GM21360 (cell line): Measurements from ENCODE around the gene CDH16.

Experiments
- ATAC-seq: cut with Tn5 transposase; IDR thresholded peaks from one replicate; pipeline ENCODE4 v1.9.1; 2021; ENCODE audit warnings: mild to moderate bottlenecking, moderate library complexity; ENCODE audit not compliant: unreplicated experiment

Gene CDH16

DNA sequence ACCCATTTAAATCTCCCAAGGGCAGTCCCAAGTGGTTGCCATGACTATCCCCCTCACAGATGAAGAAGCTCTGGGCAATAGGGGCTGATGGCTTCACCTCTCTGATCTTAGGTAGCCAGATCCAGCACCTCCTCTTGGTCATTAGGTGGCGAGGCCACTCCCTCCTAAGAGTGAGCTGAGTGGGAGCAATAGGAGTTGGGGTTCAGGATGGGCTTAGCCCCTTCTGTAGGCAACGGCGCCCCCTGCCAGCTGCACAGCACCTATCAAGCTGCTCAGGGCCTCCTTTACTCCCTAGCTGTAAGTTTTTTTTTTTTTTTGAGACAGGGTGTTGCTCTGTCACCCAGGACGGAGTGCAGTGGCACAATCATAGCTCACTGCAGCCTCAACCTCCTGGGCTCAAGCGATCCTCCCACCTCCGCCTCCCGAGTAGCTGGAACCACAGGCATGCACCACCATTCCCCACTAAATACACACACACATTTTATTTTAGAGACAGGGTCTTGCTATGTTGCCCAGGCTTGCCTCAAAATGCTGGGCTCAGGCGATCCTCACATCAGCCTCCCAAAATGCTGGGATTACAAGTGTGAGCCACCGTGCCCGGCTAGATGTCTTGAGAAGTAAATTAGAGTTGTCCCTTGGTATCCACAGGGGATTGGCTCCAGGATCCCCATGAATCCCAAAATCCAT, 10.2 kb upstream of the CDH16 start:
- ATAC-seq, result no peak

DNA sequence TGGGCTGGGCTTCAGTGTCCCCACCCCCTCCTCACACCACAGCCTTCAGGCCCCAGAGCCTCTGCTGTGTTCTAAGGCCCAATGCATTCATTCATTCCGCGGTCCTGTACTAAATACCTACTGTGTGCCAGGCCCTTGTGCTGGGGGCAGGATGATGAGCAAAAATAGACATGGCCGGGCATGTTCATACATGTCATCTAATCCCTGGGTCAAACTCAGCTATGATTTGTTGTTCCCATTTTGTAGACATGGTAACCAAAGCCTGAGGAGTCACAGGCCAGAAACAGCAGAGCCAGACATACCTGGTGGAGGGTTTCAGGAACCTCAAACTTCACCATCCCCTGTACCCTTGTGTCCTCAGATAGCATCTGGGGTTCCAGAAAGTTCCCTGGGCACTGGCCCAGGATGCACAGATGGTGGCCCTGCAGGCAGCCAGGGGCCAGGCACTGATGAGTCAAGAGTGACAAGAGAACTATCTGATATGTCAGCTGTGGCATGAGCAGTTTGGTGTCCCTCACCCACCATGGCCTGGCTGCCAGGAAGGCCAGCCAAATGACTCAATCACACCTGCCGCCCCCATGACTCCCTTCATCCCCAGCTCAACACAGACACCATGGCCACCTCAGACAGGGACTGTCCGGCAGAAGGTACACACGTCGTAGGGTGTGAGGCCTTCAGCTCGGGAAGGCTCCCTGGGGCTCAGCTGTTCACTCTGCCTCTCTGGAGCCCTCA, 9.4 kb upstream of the CDH16 start:
- no peak for ATAC-seq

DNA sequence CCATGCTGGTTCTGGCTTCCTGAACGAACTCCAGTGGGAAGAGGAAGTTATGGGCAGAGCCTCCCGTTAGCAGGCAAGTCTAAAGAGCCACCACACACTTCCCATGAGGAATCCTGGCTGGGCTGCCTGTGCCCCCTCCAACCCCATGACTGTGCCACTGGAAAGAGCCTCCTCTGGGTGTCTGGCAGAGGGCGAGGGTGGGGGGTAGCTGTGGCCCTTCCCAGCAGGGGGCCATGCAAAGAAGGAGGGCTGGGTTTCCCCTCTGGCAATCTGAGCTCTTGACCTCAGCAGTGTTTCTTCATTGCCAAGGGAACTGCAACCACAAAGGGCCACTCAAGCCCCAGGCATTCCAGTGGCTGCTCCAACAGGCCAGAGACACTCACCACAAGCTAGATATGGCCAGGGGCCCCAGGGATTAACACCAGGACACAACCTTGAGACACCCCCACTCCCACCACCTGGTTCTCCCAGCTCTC, 8.3 kb upstream of the CDH16 start:
- no peak for ATAC-seq

DNA sequence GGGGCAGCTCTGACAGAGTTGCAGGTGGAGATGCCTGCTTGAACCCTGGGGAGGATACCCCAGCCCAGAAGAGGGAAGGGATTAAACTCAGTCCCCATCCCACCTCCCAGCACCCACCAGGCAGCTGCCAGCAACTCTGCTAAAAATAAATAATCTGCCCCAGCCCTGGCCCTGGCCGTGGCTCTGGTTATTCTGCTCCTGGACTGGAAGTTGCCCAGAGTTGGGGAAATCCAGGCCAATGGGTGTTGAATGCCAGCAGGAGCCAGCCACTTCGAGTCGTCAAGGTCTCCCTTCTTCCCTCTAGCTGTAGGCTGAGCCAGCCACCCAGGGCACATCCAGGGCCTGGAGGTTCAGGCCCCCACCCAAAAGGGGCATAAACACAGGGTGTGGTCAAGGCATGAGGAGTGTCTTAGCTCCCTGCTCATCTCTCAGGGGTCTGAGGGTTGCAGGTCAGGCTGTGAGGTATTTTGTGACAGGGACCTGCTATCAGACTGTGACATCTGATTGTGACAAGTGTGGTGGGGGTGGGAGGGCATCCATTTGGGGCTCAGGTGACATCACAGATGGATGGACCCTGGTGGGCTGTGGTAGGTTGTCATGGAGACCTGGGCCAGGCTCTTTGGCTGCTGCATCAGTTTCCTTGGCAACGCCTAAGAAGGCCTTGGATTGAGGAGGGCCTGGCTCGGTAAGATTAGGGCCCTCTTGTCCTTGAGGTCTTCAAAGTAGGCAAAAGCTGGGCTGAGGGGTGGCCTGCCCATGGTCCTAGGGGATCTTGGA, 7.7 kb upstream of the CDH16 start:
- no peak for ATAC-seq

DNA sequence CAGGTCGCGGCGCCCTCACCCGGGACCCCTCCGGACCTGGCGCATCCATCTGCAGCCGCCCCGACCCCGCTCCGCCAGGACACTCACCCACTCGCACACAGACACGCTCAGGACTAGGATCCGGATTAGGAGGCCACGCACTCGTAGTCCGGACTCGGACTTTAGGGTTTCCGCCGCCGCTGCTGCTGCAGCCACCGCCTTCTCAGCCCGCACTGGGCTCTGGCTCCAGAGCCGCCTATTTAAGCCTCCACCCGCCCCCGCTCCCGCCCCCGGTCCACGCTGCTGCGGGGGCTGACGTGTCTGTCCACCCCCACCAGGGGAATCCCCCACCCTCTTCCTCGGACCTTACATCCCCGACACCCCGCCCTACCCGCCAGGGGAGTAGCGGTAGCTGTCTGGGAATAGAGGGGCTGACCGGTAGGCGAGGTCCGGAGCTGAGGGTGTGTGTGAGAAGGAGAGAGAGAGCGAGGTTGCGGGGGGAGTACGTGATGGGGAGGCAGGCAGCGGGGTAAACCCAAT, 6.7 kb upstream of the CDH16 start, which contains the start of gene RRAD:
Gene RRAD, minus strand, starts transcription at position 214 of the 519 bp plus-strand sequence. CDS start 356 bp downstream, outside the sequence.
- no peak for ATAC-seq

DNA sequence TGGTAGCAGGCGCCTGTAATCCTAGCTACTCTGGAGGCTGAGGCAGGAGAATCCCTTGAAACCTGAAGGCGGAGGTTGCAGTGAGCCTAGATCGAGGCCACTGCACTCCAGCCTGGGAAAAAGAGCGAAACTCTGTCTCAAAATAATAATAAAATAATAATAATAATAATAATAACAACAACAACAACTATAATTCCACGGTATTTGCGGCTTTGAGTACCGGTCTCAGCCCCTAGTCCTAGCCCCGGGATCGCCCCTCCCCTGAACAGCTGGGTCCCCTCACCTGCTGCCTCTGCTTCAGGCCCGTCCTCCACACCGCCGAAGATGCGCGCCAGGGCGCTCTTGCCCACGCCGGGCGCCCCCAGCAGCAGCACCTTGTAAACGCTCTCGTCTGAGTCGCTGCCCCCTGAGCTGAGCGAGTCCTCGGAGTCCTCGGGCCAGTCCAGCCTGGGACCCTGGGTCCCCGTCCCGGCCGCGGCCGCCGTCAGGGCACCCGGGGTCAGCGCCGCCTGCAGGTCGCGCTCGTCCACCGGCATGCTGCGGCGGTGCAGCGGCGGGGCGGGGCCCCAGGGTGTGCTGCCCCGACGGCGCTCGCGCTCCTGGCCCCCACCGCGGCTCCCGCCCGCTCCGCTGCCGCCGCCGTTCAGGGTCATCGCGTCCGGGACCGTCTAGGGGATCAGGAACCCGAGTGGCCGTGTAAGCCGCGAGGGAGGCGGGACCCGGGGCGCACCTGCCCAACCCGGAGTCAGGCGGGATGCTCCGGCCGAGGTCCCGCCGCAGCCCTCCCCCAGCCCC, 6.0 kb upstream of the CDH16 start:
- ATAC-seq, result no peak

DNA sequence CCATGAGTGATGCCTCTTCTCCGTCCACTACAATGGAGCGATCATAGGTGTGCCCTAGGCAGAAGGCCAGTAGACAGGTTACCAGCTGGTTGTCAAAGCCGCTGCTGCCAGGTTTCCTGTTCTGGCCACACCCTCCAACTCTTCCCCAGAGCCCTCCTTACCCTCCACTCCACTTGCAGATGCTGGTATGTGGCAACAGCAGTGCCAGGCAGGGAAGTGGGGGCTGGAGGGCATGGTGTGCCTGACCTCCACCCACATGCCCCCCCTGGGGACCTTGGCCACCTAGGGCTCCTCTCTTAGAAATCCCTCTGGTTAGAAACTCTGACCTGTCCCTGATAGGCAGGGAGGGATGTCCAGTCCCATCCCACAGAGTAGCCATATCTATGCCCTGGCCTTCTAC, 5.2 kb upstream of the CDH16 start:
- no peak for ATAC-seq

DNA sequence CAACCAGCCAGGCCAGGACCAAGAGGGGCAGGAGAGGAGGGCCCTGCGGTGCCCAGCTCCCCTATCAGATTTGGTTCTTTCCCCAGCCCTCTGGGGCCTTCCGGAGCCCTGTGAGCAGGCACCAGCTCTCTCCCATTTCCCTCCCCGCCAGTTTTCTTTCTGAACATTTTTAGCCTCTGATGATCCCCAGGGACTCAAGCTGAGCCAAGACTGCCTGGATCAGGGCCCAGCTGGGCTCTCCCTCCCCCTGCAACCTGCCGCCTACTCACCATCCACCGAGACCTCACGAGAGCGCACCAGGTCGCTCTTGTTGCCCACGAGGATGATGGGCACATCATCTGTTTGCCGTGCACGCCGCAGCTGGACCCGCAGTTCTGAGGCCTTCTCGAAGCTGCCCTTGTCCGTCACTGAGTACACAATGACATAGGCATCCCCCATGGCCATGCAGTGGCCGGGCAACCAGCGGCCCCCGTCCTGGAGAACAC, 4.6 kb upstream of the CDH16 start:
- ATAC-seq, result no peak

DNA sequence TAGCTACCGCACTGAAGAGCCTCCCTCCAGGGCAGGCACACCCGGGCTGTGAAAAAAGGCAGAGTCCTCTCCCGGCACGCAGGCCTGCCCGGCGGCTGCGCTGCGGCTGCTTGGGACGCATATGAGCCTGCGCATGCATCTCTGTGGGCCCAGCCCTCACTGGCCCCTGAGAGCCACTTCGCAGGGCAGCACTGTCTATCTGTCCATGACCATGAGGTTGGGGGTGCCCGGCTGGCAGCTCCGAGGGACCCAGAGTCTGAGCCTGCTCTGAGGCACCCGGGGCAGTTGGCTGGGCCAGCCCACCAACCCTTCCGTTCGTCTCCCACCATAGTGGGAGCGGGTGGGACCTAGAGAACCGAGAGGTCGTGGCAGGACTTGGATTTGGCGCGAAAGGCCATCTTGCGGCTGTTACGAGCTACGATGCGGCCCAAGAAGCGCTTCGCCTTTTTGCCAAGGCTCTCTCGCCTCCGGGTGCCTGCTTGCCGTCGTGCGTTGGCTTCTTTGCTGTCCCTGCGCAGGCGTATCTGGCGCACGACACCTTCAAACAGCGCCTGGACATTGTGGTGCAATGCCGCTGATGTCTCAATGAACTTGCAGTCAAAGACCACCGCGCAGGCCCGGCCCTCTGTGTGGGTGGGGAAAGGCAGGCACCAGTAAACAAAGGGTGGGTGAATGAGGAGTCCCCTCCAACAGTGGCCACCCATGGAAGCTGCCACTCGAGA, 3.2 kb upstream of the CDH16 start:
- no peak for ATAC-seq

DNA sequence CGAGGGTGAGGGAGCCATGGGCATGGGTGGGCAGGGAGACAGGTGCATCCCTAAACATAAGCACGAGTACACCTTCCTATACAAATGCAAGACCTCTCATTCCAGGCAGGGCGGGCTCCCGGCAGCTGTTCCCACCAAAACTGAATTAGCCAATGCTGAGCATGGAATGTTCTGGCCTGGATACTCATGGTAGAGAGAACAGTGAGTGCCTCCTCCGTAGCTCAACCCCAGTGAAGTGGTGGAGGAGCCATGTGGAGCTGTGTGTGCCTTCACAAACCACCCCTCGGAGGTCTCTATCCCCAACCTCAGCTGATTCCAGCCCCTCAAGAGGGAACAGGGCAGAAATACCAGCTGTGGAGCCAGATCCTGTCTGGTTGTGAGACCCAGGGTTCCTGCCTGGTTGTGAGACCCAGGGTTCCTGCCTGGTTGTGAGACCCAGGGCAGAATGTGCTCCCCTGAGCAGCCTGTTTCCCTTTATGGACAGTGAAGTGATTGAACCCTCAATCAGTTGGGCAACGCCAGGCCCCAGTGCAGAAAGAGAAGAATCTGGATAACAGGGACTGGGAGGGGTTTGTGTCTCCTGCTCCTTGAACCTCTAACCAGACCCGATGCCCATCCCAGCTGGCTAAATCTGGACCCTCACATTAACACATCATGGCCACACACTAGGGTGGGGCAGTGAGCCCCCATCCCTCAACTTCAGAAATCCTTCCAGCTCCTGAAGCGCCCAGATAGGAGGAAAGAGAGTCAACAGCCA, 2.4 kb upstream of the CDH16 start:
- no peak for ATAC-seq

DNA sequence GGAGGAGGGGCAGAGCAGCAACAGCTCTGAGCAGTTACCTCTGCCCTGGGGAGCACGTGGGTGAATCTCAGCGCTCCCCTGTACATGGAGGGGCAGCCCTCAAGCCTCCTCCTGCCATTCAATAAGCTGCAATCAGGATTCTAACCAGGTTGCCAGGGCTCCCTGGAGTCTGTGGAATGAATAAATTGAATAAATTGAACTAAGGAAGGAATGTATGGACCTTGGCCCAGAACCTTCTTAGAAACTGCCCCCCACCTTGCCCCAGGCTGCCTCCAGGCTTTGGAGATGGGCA, 1.6 kb upstream of the CDH16 start:
- no peak for ATAC-seq

DNA sequence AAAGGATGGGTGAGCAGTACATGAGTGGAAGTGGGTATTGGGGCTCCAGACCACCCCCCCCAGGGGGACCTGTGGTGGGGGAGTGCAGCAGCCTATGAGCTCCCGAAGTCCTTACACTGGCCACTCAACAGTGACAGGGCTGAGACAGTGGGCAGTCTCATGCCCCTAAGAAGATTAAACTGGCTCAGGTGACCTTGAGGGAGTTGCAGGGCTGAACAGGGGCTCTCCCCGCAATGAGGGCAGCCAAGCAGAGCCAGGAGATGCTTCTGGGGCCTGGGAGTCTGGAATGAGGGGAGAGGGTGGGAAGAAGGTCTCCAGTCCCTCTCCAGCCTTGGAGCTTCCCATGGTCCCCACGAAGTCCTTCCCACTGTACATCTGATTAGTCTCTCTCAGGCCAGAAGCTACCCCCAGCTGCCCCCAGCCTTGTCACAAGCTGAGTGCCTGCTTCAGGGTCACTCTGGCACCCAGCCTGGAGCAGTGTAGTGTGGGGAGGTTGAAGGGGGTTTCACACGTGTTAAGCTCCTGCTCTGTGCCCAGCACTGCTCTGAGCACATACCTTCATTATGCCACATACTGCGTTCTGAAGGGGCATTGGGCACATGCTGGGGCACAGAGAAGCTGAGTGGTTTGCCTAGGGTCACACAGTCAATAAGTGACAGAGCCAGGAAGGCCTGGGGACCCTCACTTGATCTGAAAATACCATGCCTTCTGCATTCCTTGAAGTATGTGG, 1.0 kb upstream of the CDH16 start:
- ATAC-seq, result no peak

DNA sequence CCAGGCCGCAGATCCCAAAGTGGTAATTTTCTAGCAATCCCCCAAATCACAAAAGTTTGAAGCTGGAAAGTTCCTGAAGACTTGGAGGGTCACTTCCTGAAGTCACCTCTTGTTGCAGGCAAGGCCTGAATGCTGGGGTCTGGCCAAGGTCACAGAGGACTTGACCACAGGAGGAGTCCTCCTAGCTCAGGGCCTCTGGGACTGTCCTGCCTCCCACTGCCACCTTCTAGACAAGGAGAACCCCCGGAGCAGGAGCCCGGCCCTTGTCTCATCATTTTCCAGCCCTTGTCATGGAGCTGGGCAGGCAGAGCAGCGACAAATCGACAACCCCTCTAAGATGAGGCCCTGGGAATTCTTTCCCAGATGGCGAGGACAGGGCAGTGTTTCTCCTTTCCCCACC, 330 bp downstream of the CDH16 start:
- no peak for ATAC-seq

DNA sequence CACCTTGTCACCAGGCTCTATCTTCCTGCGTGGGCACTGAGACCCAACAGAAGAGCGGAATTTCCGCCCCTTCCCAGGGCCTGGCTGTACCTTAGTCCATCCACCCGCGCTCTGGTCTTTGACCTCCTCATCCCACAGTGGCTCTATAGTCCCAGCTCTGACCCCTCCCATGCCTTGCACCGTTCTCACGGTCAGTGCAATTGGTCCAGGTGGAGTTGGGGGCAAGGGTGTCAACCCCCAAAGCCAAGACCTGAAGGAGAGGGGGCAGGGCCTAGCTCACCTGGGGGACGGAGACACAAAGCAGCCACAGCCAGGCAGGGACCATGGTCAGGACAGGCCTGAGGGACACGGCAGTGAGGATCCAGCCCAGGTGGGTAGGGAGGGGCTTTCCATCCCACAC, 944 bp downstream of the CDH16 start:
- no peak for ATAC-seq

DNA sequence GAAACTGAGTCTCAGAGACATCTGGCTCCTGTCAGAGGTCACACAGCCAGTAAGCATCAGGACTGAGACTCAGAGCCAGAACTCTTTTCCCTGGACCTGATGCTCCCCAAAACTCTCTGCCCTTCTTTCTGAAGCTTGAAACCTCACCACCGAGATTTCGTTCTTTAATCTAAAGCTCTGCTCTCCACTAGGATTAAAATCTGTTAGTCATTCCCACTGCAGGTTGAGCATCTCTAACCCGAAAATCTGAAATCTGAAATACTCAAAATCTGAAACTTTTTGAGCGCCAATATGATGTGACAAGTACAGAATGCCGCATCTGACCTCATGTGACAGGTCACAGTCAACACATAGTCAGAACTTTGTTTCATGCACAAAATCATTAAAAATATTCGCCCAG, 2.2 kb downstream of the CDH16 start:
- ATAC-seq, result no peak

DNA sequence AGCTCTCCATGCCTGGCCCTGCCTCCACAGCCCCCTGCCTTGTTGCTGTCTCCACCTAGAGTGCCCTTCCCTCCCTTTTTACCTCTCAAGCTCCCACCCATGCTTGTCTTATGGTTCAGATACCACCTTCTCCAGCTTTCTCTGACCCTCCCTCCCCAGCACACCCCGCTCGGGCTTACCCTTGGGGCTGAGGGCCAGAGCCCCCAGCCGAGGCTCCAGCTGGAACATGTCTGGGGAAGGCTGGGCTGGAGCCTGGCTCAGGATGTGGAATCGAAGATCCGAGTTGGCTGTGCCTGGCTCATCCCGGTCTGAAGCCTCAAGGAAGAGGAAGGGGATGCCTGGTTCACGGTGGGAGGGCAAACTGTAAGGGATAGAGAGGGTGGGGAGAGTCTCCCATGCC, 3.6 kb downstream of the CDH16 start:
- ATAC-seq, result no peak

DNA sequence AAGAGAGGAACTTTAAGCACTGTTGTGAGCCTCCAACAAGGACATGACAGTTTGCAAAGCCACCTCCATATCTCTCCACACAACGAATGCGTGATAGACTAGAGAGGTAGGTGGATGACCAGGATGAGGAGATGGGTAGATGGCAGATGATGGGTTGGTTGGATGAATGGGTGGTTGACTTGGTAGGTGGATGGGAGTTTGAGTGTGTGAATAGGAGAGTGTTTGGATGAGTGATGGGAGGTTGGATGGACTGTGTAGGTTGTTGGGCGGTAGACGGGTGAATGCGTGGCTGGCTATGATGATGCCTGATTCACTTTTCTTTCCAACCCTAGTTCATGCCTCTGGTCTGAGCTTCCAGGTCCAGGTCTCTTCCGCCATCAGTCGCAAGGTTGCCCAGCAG, 4.1 kb downstream of the CDH16 start:
- no peak for ATAC-seq

DNA sequence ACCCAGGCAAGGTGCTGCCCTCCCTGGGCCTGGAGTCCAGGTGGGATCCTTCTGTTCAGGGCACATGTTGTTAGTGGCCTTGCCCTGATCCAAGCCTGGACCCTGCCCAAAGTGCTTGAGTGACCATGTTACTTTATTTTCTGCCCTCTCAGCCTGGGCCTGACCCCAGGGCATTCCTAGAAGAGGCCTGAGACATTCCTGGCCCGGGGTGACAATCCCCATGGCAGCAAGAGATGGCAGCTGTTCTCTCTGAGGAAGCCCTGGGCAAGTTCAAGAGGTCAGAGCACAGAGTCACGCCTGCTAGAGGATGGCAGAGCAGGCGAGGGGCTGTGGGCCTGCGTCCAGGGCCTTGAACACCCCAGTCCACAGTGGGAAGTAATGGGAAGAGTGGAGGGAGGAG, 5.0 kb downstream of the CDH16 start:
- no peak for ATAC-seq

DNA sequence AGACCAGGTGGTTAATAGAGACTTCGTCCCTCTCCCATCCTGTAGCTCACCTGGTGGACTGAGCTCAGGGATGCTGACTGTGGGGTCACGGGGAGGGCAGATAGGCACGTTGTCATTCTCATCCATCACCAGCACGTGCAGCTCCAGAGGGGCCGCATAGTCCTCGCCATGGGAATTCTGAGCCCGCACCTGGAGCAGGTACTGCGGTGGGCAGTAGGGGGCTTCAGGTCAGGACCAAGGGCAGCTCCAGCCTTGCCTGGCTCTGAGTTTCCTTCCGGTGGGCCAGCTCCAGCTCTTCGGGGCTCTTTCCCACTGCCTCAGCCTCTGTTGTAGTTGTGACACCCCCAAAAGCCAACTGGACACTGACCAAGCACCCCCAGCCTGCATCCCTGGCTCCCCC, 5.6 kb downstream of the CDH16 start:
- no peak for ATAC-seq
